ENCODE data around the gene C9orf40.

The C9orf40 gene

DNA sequence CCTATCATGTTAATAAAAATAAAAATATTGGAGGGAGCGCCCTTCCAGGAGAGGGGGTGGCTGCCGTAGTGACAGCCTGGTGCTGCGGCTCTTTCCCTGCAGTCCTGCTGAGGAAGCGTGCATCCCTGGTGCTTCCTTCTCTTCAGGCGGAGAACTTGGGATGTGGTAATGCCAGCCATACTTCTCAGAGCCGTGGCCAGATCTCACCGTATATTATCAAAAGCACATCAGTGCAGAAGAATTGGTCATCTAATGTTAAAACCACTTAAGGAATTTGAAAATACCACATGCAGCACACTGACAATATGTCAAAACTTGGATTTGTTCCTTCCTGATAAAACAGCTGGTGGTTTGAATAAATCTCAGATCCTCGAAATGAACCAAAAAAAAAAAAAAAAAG lies 17.7 kb downstream of the C9orf40 start:
- no peak for DNase-seq

DNA sequence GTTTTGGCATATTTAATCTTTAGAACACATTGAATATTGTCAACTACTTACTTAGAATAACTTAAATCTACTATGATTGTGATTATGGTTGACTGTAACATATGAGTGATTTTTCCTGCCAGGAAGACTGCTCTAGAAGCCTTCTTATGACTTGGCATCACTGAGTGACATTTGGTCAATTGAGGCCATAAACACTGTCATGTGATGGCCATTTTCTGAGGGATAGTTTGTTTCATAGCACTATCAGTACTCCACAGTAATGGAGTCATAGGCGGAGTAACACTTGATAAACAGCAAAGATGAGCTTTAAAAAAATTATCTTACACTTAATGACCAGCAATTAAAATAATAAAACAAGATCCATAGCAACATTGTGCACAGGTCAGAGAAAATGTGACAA lies 31.0 kb downstream of the C9orf40 start:
- DNase-seq = no peak

DNA sequence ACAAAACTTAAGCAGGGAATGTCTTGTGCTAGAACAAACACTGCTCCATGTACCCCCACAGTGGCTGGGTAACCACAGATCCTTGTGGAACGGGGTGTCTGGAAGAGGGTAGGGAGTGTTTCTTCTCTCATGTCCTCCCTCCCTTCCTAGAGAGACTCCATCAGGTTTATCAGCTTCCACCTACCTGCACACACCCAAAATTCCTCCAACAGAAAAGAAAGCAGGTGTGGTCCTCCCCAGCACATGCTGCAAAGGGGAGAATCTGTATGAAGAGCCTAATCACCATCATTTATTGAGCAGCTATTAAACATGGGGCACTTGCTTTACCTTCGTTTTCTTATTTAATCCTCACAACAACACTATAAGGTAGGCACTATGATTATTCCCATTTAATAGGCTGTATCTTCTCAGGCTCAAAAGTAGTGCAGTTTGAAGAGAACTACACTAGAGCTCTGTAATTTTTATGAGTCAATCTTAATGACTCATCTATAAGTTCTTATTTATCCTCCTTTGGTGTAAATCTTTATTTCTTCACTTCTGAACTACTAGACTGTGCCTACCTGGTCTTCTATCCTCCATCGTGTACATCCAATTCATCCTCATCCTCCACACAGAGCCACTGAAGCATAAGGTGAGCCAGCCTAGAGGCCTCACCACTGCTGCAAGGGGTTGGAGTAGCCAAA lies 31.6 kb downstream of the C9orf40 start:
- DNase-seq = no peak

DNA sequence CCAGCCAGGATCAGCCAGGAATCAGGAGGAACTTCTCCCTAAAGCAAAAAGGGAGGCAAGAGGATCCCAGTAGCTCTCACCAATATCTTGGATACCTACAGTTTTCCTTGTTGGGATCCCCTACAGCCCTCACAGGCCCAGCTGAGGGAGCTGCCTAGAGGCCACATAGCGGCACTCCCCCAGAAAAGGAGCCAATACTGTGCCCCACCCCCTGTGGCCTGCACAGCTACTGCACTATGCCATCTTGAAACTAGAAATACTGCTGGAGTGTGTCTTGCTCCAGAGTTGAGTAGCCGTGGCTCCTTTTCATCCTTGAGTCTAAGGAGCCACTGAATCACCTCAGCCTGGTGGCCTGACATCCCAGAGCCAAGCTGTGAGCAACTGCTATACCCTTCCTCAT lies 42.7 kb downstream of the C9orf40 start:
- DNase-seq = no peak

DNA sequence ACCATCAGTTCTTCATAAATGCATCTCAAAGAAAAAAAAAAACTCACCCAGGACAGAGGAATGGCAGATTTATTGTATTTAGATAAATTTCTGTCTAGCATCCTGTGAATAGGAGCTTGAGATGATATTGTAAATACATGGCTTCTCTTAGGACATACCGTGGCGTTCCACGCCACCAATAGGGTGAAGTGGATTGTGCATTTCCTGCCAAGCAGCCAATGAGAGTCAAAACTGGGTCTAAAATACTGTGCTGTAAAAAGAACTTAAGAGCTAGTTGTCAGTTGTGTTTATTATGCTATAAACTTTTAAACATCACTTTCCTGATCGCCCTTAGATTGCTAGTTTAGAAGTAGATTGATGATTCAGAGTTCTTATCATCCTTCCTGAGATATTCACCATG lies 44.0 kb downstream of the C9orf40 start:
- no peak for DNase-seq

DNA sequence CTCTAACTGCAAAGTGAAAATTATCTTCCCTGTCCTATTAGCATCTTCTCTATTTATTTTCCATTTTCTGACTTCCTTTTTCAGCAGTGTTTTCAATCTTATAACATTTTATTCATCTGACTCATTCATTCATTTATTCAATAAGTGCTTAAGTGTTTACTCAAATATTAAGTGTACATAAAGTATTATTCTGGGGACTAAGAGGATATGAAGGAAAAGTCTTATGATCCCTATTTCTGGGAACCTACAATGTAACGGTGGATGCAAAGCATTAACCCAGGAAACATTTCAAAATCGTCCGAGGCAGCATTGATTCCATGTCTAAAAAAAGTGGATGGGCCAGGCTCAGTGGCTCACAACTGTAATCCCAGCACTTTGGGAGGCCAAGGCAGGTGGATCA lies 45.6 kb downstream of the C9orf40 start:
- DNase-seq = no peak

DNA sequence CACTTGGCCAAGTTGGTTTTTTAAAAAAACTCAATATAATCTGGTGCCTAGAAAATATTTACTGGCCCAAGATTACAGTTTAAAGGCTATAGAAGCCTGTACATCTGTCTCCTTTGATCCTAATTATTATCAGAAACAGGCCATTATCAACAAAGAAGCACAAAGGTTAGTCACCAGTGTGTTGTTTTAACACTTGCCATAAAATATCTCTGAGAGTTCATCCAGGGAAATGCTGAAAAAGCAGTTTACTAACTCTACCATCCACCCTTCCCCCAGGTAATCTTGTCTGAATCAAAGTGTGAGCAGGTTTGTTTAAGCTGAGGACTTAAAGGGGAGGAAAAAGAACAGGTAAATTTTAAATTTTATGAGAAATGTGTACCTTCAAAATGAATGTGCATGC lies 51.7 kb downstream of the C9orf40 start:
- DNase-seq = no peak

Data from CD4-positive, alpha-beta T cell treated with Interferon gamma for 1 hour (primary cell).